NCI-H510A (cell line): ENCODE data around the gene ZDHHC19.
"Not testable (repeated sequence)": the region's sequence is repeated elsewhere in the genome, so short reads cannot be mapped to it uniquely, and the experiment has no call there.

ENCODE experiments used
- DNase-seq: peaks from one replicate; lab custom pipeline; 2025; lab: John Stamatoyannopoulos, UW

Gene ZDHHC19

DNA sequence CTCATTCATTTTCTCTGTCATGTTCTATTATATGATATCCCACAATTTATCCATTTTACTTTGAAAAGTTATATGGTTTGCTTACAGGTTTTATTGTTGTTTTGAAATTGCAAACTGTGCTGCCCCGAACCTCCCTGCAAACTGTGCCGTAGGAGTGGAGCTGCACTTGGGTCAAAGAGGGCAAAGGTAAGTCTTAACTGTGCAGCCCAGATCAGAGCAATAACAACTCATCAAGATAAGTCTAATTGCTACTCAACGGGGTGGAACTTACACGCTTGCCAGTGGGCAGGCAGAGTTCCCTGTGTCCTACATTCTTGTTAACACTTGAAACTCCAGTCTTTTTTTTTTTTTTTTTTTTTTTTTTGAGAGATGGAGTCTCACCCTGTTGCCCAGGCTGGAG, 33.2 kb downstream of the ZDHHC19 start:
- no peak for DNase-seq

- DNase-seq, result no peak
Observed at GRCh38 chr3:196177567-196177966, 33.6 kb downstream of the ZDHHC19 start.

DNA sequence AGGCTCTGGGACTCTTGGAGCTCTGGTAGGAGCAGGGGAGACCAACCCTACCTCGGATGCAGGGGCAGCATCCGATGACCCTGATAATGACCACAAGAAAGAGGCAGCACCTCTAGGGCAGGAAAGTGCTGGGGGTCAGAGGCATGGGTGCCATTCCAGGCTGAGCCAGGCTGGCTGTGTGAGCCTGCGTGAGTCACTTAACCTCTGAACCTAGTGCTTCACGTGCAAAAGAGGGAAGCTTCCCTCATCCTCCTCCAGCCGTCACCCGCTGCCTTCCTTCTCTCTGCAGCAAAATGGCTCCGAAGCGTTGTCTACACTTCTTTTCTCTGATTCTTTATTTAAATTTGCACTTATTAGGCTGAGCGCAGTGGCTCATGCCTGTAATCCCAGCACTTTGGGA, 35.5 kb downstream of the ZDHHC19 start:
- no peak for DNase-seq

DNA sequence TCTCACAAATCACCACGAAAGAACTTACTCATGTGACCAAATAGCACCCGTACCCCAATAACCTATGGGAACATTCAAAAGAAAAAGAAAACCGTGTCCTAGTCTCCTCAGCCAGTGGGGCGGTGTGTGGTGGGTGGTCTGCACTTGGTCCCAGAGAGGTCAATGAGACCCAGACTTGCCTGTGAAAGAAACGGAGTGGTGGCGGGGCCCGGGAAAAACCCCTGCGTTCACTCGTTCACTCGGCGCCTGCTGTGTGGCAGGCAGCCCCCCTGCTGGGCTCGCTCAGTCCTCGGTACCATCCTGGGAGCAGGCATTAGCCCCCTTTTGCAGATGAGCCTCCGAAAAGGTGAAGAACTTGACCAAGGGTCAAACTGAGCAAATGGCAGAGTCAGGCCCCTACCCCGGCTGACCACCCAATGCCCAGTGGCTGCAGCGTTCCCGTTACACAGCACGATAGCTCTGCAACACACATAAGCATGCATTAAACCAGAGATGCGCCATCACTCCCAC, 36.0 kb downstream of the ZDHHC19 start:
- no peak for DNase-seq

GRCh38 chr3:196174652-196175051, 36.5 kb downstream of the ZDHHC19 start:
- no peak for DNase-seq

- not testable (repeated sequence) for DNase-seq
Observed at GRCh38 chr3:196170296-196170695, 40.9 kb downstream of the ZDHHC19 start.

- DNase-seq, result no peak
Observed at GRCh38 chr3:196169836-196170240, 41.4 kb downstream of the ZDHHC19 start.

DNA sequence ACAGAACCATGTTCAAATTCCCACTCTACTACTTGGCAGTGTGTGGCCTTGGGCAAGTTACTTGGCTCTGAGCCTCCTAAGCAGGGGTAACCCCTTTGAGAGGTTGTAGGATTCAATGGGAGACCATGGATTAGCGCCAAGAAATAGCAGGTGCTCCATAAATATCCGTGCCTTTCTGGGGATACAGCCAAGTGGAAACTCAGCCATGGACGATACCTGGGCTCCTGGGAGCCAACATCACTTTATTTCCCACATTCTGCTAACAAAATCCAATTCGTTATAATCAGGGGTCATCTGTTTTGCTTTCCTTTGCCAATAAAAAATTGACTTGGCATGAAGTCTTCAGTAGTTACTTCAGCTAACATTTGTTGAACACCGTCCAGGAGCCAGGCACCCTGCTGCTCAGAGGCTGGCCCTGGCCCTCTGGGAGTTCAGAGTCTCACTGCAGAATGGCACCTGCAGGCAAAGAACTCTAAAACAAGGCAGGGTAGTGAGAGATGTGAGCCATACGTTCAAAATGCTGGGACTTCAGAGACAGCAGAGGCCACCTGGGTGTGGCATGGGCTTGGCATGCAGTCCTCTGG, 42.3 kb downstream of the ZDHHC19 start:
- no peak for DNase-seq

- DNase-seq, result no peak
Observed at GRCh38 chr3:196166741-196167140, 44.5 kb downstream of the ZDHHC19 start.

- DNase-seq, result no peak
Observed at GRCh38 chr3:196165850-196166249, 45.4 kb downstream of the ZDHHC19 start.

DNA sequence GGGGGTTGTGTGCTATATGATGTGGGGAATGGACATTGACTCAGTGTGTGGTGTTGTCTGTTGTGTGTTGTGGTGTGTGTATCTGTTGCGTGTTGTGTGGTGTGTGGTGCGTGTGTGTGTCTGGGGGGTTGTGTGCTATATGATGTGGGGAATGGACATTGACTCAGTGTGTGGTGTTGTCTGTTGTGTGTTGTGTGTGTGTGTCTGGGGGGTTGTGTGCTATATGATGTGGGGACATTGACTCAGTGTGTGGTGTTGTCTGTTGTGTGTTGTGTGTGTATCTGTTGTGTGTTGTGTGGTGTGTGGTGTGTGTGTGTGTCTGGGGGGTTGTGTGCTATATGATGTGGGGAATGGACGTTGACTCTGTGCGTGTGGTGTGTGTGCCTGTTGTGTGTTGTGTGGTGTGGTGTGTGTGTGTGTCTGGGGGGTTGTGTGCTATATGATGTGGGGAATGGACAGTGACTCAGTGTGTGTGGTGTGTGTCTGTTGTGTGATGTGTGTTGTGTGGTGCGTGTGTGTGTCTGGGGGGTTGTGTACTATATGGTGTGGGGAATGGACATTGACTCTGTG, 46.1 kb downstream of the ZDHHC19 start:
- DNase-seq, result not testable (repeated sequence)

- no peak for DNase-seq
Observed at GRCh38 chr3:196164576-196164975, 46.6 kb downstream of the ZDHHC19 start.

DNA sequence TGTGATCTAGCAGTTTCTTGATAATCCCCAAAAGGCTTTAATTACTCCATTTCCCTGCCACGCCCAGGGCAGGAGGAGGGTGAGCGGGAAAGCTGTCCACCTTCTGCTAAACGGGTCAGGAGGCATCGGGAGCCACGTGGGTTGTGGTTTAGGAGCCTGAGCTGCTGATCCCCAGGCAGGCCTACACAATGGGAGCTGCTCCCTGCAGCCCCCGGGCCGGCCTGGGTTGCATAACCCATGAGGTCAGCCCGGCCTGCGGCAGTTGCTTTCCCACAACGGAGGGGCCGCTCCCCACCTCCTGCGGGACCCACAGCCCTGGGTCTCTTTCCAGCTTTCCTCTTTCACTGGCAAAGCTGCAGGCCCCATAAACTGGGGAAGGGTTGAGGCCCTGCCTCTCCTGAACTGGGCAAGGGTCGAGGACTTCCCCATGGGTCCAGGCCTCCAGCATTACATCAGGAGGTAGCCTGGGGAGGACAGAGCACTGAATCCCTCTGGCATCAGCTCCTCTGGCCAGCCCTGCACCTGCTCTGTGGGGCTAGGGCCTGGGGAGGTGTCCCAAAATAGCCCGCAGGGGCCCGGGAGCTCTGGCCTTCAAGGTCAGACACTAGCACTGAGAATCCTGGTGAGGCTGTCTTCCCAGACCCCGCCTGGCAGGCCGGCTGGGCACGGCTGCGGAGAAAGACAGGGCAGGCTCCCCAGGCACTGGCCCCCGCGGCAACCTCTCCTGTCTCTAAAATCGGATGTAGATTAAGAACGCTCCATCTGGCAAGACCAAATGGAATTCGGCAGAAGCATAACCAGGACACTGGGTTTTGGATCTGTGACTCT, 47.3 kb downstream of the ZDHHC19 start:
- no peak for DNase-seq

DNA sequence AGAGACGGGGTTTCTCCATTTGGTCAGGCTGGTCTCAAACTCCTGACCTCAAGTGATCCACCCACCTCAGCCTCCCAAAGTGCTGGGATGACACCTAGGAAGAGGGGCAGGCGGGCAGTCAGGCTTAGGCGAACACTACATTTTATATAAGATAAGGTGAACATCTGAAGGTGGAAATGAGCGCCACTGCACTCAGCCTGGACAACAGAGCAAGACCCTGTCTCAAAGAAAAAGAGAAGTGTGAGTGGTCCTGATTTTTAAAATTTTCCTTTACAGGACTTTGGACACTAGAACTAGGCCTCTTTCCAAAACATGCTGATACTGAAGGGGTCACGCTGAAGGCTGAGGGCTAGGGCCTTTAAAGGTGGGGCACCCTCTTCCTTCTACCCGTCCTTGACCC, 48.0 kb downstream of the ZDHHC19 start:
- DNase-seq, result no peak

DNA sequence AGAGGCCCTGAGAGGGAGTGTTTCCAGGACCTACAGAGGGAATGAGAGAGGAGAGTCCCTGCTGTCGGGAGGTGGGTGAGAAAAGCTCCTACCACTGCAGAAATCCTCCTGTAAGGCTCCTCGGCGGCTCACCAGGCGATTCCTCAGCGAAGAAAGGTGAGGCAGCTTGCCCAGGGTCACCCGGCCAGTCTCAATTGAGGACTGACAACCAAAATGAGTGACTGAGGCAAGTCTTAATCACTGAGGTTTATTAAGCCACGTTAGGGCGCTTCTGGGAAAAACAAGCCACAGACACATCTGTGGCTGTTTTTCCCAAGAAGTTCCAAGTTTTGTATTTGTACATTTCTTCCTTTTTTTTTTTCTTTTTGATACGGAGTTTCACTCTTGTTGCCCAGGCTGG, 48.5 kb downstream of the ZDHHC19 start:
- DNase-seq, result no peak

GRCh38 chr3:196159952-196160804, 51.0 kb downstream of the ZDHHC19 start:
- peak; percentile 40 for DNase-seq

GRCh38 chr3:196159526-196159925, 51.7 kb downstream of the ZDHHC19 start:
- no peak for DNase-seq

GRCh38 chr3:196156160-196156559, 55.0 kb downstream of the ZDHHC19 start:
- DNase-seq, result no peak

DNA sequence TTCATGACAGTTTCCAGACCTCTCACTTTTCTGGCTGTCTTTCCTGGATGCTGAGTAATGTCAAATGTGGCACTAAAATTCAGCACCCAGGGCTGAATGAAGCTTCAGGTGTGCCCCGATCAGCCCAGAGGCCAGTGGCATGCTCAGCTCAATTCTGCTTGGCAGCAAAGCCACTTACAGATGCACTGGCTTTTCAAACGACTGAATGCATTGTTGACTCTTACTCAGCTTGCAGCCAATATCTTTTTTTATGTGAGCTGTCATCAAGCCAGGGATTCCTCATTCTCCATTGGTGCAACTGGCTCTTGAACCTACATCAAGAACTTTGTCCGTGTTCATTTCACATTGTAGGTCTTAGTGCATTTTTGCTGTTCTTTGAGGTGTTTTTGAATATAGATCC, 60.7 kb downstream of the ZDHHC19 start:
- DNase-seq, result no peak

GRCh38 chr3:196149831-196150301, 61.3 kb downstream of the ZDHHC19 start:
- DNase-seq, result no peak

DNA sequence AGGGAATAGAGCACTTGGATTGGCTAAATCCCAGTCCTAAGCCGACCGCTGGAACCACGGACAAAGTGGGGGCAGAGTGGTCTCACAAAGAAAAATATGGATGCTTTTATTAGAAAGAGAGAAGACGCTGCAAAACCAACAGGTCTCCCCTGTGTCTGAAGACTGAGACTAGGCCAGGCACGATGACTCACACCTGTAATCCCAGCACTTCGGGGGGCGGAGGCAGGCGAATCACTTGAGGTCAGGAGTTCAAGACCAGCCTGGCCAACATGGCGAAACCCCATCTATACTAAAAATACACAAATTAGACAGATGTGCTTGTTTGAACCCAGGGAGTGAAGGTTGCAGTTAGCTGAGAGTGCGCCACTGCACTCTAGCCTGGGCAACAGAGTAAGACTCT, 61.8 kb downstream of the ZDHHC19 start:
- no peak for DNase-seq
